NCI-H748 (cell line): ENCODE data around the gene CCHCR1.

ENCODE experiments used
- DNase-seq: peaks from one replicate; lab custom pipeline; 2025; ENCODE audit not compliant: unreplicated experiment; lab: John Stamatoyannopoulos, UW

The CCHCR1 gene

GRCh38 chr6:31162463-31163165 is 5.0 kb upstream of the CCHCR1 start:
- DNase-seq, result no peak

GRCh38 chr6:31161216-31162126 is 3.9 kb upstream of the CCHCR1 start:
- no peak for DNase-seq

DNA sequence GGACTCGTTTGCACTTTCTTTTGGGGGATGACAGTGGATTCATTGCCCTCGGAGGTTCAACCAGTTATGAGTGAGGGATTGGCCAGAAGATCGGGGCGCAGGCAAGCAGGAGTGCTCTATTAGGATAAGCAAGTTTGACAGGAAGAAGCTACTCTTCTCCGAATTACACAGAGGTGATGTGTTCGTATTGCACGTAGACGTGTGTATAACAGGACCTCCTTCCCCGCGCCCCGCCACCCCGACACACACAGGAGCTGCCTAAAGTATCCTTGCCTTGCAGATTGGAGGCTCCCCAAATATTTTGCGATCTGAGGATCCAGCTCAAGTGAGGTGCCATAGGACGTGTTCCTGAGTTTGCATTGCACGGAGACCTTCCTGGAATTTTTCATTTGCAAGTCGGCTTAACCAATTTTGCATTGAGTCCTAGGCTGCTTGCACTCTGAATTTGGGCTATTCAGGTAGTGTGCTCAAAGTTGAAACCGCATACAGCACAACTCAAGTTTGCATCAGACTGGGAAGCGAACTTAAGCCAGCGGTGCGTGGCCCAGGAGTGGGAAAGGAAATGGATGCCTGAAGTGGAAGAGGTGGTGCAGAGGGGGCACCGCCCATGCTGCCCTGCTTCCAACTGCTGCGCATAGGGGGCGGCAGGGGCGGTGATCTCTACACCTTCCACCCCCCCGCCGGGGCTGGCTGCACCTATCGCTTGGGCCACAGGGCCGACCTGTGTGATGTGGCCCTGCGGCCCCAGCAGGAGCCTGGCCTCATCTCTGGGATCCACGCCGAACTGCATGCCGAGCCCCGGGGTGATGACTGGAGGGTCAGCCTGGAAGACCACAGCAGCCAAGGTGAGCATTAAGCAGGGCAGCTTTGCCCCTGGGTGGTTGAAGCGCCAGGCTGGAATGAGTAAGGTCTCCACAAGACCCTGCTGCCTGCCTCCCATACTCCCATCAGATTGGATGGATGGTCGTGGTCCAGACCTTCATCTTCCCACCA is 1.6 kb upstream of the CCHCR1 start:
- DNase-seq, result peak; percentile 68

DNA sequence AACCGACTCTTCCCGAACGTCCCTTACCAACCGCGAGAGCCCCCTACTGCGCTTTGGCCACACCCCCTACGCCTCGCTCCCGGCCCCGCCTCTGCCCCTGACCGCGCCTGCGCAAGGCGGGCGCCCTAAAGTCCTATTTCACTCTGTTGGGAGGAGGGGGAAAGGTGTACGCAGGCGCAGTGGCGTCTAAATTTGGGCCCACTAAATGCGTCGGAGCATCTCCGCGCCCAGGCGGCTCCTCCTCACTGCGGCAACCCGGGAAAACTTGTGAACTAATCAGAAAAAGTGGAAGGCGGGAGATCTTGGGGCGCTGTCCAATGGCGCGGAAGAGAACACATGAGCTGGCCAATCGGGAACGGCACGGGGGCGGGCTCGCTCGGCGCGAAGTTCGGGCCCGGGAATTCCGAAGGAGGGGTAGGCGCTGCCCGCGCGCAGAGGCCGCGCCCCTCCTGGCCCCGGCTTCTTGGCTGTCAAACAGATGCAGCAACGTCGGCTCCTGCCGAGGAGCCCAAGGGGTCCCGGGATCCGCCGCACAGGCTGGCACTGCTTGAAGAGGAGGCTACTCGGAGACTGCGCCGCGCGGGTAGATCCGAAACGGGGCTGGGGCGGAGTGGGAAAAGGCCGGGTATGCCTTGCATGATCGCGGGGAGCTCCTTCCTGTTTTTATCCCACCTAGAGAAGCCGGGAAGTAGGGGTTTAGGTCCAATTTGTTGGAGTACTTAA is 699 bp upstream of the CCHCR1 start, which contains the start of gene TCF19:
TSS of gene TCF19 (plus strand) at position 450 of the 723 bp plus-strand sequence. CDS start 881 bp downstream, outside the sequence.
- DNase-seq, result peak; percentile 100

DNA sequence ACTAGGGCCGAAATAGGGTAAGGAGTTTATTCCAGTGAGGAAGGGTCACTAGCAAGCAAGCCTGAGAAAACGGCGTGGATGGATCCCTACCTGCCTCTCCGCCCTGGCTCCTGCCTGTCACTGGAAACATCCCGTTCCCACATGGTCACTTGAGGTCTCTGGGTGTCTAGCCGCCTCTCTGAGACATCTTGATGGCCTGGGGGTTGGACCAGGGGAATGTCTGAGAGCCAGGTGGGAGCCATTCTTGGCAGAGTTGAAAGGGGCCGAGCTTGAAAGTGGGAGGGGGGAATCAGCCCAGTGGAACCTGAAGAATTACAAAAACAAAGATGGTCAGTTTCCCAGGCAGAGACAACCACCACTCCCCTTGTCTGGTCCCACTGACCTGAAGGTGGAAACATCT is 961 bp downstream of the CCHCR1 start:
- DNase-seq, result no peak

DNA sequence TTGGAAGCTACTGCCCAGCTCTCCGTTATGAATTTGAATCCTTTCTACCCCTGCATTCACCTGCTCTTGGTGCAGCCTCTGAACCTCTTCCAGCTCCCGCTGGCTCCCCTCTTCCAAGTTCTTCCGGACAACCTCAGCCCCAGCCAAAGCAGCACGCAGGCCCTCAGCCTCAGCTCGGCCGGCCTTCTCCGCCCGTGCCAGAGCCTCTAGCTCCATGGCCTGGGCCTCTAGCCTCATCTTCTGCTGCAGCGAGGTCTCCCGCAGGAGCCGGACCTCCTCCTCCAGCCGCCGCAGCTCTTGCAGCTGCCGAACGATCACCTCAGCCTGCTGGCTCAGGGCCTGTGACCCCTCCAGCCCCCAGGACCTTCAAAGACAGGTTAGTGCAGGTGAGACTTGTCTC is 3.2 kb downstream of the CCHCR1 start:
- DNase-seq, result no peak

- DNase-seq, result no peak
These were observed 4.8 kb downstream of the CCHCR1 start for GRCh38 chr6:31152781-31153180.

DNA sequence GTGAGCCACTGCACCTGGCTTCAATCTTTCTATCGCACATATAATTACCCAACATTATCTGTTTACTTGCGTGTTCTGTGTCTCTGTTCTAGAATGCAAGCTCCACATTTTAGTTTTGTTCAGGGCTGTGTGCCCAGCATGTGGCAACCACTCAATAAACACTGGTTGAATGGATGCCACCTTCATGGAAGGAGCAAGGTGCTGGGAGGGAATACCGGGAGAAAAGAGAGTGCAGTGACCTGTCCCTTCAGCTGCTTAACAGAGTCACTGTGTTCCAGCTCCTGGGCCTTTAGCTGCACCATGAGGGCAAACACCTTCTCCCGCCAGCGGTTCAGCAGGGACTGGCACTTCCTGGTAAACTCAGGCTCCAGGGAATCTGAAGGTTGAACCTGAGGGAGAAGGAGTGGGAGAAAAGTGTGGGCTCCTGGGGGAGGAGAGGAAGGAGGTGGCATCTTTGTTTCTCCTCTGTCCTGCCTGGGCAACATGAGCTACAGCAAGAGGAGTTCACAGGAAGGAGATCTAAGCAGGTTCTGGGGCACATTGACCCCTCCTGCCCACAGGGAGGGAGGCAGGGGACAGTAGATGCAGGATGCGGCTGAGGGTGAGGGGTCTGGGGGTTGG is 7.7 kb downstream of the CCHCR1 start:
- DNase-seq, result peak; percentile 30

- no peak for DNase-seq
These were observed 12.2 kb downstream of the CCHCR1 start for GRCh38 chr6:31145386-31145785.

DNA sequence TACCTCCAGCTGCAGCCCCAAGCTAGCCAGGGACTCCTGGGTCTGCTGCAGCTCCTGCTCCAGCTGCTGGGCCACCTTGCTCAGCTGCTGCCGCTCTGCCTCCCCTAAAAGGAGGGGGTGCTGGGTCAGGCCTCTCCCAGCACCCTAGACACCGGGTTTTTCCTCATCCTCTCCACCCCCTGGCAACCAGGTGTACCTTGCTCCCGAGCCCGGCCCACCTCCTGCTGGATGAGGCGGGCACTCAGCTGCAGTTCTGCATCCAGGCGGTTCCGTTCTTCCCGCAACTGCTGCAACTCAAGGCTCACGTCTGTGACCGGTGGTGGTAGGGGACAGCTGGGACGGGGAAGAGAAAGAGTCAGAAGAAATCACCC is 12.6 kb downstream of the CCHCR1 start:
- DNase-seq, result no peak

GRCh38 chr6:31144296-31144969 is 13.2 kb downstream of the CCHCR1 start:
- DNase-seq, result no peak

- DNase-seq, result no peak
These were observed 14.5 kb downstream of the CCHCR1 start for GRCh38 chr6:31143148-31143547.

DNA sequence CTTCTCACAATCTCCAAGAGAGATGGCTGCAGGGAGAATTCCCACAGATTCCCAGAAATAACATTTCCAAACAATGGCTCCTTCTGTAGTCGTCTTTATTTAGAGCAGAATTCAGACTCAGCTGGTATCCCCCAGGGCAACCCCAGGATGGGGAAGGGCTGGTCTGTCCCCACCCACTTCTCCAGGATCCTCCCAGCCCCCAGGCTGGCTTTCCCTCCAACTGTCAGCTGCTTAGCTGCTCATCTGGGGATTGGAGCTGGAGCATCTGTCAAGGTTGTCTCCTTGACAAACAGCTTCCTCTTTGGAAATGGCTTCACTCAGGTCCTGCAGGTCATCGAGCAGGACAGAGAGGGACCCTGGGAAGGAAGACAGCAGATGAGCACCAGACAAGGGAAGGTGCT is 15.2 kb downstream of the CCHCR1 start:
- DNase-seq, result no peak

GRCh38 chr6:31140643-31141042 is 17.0 kb downstream of the CCHCR1 start:
- DNase-seq, result no peak

- DNase-seq, result no peak
These were observed 18.0 kb downstream of the CCHCR1 start for GRCh38 chr6:31139599-31139998.

DNA sequence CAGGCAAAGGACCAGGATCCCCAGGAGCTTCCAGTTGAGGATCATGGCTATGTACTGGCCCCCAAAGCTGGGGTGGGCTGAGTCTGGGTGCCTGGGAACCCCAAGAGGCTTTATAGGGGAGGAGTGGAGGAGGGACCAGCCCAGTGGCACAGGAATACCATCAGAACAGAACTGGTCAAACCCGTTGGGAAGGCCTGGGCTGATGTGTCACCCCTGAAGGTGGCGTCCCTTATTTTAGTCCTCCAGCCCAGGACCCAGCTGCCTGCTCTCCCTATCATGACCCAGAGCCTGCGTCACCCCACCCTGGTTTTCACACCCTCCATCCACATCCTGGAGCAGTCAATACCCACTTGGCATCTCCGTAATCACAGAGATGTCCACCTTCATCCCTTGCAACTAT is 18.6 kb downstream of the CCHCR1 start, which contains the start of gene PSORS1C2:
TSS of gene PSORS1C2 (minus strand) at position 85 of the 400 bp plus-strand sequence. CDS start at position 45, 40 bp downstream.
- DNase-seq, result no peak

GRCh38 chr6:31135710-31136109 is 21.9 kb downstream of the CCHCR1 start:
- DNase-seq, result no peak

GRCh38 chr6:31132806-31133205 is 24.8 kb downstream of the CCHCR1 start:
- no peak for DNase-seq

DNA sequence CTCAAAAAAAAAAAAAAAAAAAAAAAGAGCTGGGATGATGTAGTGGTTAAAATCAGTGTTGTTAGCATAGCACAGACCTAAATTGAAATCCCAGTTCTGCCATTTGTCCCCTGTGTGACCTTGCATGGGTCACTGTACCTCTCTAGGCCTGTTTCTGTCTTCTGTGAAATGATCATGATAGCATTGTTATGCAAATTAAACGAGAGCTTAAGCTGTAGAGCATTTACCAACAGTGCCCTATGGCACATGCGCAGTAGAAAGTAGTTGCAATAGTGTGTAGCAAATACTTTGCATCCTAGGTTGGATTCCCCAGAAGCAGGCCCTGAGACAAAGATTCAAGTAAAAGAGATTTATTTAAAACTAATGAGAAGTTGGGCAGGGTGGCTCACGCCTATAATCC is 26.0 kb downstream of the CCHCR1 start:
- no peak for DNase-seq
